ENCODE data around the gene ADAM19. TPM values are rescaled to one million over a fixed set of nuclear protein-coding genes. Genes with fewer than 3 reads are reported as not detected.
A peak's percentile ranks its signal among the peaks of the same experiment; 100 is the strongest.

Gene ADAM19
- total RNA-seq, 2 donors from 2014 or later: 2.9 to 12.8 TPM

- Histone ChIP-seq H3K27me3 (no peaks in the 10 kb centered on the region), H3K36me3 (no peaks in the 10 kb centered on the region), H3K4me1 (peaks cover 4% of the 10 kb centered on the region), H3K9me3 (no peaks in the 10 kb centered on the region), H3K4me3 (no peak overlapping the region), H3K9ac (ENCODE audit: low read depth in 2 of 2, low read length in 2 of 2) (no peak overlapping the region), H3K27ac (no peak overlapping the region)
- TF ChIP-seq CTCF (IDR thresholded peaks at IDR 0.05): no peak
- intact Hi-C loops (cut with DNase I): no loop called here
- no peak for DNase-seq
These were observed 60.6 kb downstream of the ADAM19 start for GRCh38 chr5:157514974-157515373.

GRCh38 chr5:157513182-157513581 is 62.4 kb downstream of the ADAM19 start:
- H3K27ac ChIP-seq: no peak overlapping the region
- H3K27me3 ChIP-seq: no peaks in the 10 kb centered on the region
- no peaks in the 10 kb centered on the region for H3K9me3 ChIP-seq
- no peak overlapping the region for H3K9ac ChIP-seq (ENCODE audit: low read depth in 2 of 2, low read length in 2 of 2)
- H3K36me3 ChIP-seq: no peaks in the 10 kb centered on the region
- H3K4me3 ChIP-seq: no peak overlapping the region
- peaks cover 4% of the 10 kb centered on the region for H3K4me1 ChIP-seq
- intact Hi-C loops (cut with DNase I): no loop called here
- TF ChIP-seq CTCF (IDR thresholded peaks at IDR 0.05): no peak
- peak; percentile 53 for DNase-seq

- Histone ChIP-seq H3K27me3 (no peaks in the 10 kb centered on the region), H3K4me3 (no peak overlapping the region), H3K36me3 (no peaks in the 10 kb centered on the region), H3K9ac (ENCODE audit: low read depth in 2 of 2, low read length in 2 of 2) (no peak overlapping the region), H3K27ac (peak overlapping the region; percentile 70), H3K9me3 (no peaks in the 10 kb centered on the region), H3K4me1 (peaks cover 11% of the 10 kb centered on the region)
- intact Hi-C loops (cut with DNase I): no loop called here
- no peak for TF ChIP-seq CTCF (IDR thresholded peaks at IDR 0.05)
- DNase-seq: peak; percentile 77
These were observed 63.6 kb downstream of the ADAM19 start for GRCh38 chr5:157511651-157512644.

- DNase-seq: no peak
- Histone ChIP-seq H3K36me3 (no peaks in the 10 kb centered on the region), H3K4me3 (no peak overlapping the region), H3K27me3 (no peaks in the 10 kb centered on the region), H3K4me1 (peaks cover 11% of the 10 kb centered on the region), H3K9ac (ENCODE audit: low read depth in 2 of 2, low read length in 2 of 2) (no peak overlapping the region), H3K27ac (peak overlapping the region; percentile 70), H3K9me3 (no peaks in the 10 kb centered on the region)
- no peak for TF ChIP-seq CTCF (IDR thresholded peaks at IDR 0.05)
- intact Hi-C loops (cut with DNase I): no loop called here
These were observed 64.9 kb downstream of the ADAM19 start for GRCh38 chr5:157510682-157511081.

GRCh38 chr5:157509587-157509986 is 66.0 kb downstream of the ADAM19 start:
- DNase-seq: no peak
- H3K27me3 ChIP-seq: no peaks in the 10 kb centered on the region
- H3K9ac ChIP-seq (ENCODE audit: low read depth in 2 of 2, low read length in 2 of 2): no peak overlapping the region
- no peak overlapping the region for H3K4me3 ChIP-seq
- no peak for TF ChIP-seq CTCF (IDR thresholded peaks at IDR 0.05)
- H3K9me3 ChIP-seq: no peaks in the 10 kb centered on the region
- intact Hi-C loops (cut with DNase I): no loop called here
- no peaks in the 10 kb centered on the region for H3K36me3 ChIP-seq
- no peak overlapping the region for H3K27ac ChIP-seq
- H3K4me1 ChIP-seq: peaks cover 11% of the 10 kb centered on the region

All from colonic mucosa (tissue), 4 donors.